ENCODE measurements around the gene MICALL2.
"Not testable (repeated sequence)": the region's sequence is repeated elsewhere in the genome, so short reads cannot be mapped to it uniquely, and the experiment has no call there.

Gene MICALL2

GRCh38 chr7:1445341-1445740, 13.9 kb downstream of the MICALL2 start:
- no peak for DNase-seq (ENCODE audit: low read depth)
- TF ChIP-seq, protein P1, sequence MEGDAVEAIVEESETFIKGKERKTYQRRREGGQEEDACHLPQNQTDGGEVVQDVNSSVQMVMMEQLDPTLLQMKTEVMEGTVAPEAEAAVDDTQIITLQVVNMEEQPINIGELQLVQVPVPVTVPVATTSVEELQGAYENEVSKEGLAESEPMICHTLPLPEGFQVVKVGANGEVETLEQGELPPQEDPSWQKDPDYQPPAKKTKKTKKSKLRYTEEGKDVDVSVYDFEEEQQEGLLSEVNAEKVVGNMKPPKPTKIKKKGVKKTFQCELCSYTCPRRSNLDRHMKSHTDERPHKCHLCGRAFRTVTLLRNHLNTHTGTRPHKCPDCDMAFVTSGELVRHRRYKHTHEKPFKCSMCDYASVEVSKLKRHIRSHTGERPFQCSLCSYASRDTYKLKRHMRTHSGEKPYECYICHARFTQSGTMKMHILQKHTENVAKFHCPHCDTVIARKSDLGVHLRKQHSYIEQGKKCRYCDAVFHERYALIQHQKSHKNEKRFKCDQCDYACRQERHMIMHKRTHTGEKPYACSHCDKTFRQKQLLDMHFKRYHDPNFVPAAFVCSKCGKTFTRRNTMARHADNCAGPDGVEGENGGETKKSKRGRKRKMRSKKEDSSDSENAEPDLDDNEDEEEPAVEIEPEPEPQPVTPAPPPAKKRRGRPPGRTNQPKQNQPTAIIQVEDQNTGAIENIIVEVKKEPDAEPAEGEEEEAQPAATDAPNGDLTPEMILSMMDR (conservative IDR thresholded peaks at IDR 0.05; ENCODE audit: control insufficient read depth, insufficient read depth, low read depth, low read length) = no peak

GRCh38 chr7:1444925-1445322, 14.3 kb downstream of the MICALL2 start:
- TF ChIP-seq, protein P1 (conservative IDR thresholded peaks at IDR 0.05; ENCODE audit: control insufficient read depth, insufficient read depth, low read depth, low read length) = no peak

More at GRCh38 chr7:1445341-1445740, 13.9 kb downstream of the MICALL2 start:
- H3K4me3 ChIP-seq (ENCODE audit: control insufficient read depth, low read depth, low read length) = no peak overlapping the region

DNA sequence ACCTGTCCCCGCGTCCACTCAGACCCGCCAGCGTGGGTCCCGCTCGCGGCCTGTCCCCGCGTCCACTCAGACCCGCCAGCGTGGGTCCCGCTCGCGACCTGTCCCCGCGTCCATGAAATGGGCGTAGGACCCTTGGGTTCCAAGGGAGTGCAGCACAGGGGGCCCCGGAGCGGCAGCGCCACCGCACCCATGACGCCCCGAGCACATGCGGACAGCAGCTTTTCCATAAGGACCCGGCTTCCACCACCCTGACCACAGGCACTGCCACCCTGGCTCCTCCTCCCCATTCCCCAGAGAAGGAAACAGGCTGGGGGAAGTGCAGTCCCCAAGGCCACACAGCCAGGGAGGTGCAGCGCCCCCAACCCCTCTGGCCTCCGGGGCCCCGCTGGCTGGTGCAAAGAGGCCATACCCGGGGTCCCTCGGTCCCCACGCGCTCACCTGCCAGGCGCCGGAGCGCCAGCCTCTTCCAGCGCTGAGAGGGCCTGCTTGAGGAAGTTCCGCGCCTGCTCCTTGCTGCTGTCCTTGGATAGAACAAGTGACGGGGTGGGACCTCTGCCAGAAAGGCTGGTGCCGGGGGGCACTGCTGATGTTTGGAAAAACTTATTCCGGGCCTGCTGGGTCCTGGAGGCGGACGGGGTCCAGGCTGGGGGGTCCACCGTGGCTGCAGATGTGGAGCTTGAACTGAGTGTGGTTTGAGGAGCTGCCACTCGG, 14.9 kb downstream of the MICALL2 start:
- TF ChIP-seq, protein P1 (conservative IDR thresholded peaks at IDR 0.05; ENCODE audit: control insufficient read depth, insufficient read depth, low read depth, low read length) = no peak
- H3K4me3 ChIP-seq (ENCODE audit: control insufficient read depth, low read depth, low read length) = no peak overlapping the region
- no peak for DNase-seq (ENCODE audit: low read depth)

More at GRCh38 chr7:1444925-1445322, 14.3 kb downstream of the MICALL2 start:
- H3K4me3 ChIP-seq (ENCODE audit: control insufficient read depth, low read depth, low read length) = no peak overlapping the region
- no peak for DNase-seq (ENCODE audit: low read depth)

GRCh38 chr7:1443587-1444200, 15.6 kb downstream of the MICALL2 start:
- not testable (repeated sequence) for H3K4me3 ChIP-seq (ENCODE audit: control insufficient read depth, low read depth, low read length); DNase-seq (ENCODE audit: low read depth)

- no peak for DNase-seq (ENCODE audit: low read depth)
- H3K4me3 ChIP-seq (ENCODE audit: control insufficient read depth, low read depth, low read length) = no peak overlapping the region
- TF ChIP-seq, protein P1 (conservative IDR thresholded peaks at IDR 0.05; ENCODE audit: control insufficient read depth, insufficient read depth, low read depth, low read length) = no peak
Observed at GRCh38 chr7:1442355-1443124, 16.7 kb downstream of the MICALL2 start.

GRCh38 chr7:1441615-1442354, 17.5 kb downstream of the MICALL2 start:
- DNase-seq (ENCODE audit: low read depth) = no peak
- TF ChIP-seq, protein P1 (conservative IDR thresholded peaks at IDR 0.05; ENCODE audit: control insufficient read depth, insufficient read depth, low read depth, low read length) = no peak
- no peak overlapping the region for H3K4me3 ChIP-seq (ENCODE audit: control insufficient read depth, low read depth, low read length)
